GM21447 (cell line): ENCODE results near the gene CAD.

ENCODE experiments used
- ATAC-seq: cut with Tn5 transposase; IDR thresholded peaks from one replicate; pipeline ENCODE4 v1.9.1; 2021; ENCODE audit not compliant: unreplicated experiment

The CAD gene

GRCh38 chr2:27198627-27199026 is 18.5 kb upstream of the CAD start:
- ATAC-seq, result no peak

GRCh38 chr2:27199241-27199640 is 17.9 kb upstream of the CAD start:
- ATAC-seq, result no peak

GRCh38 chr2:27201675-27202074 is 15.5 kb upstream of the CAD start:
- no peak for ATAC-seq

- no peak for ATAC-seq
Measured at GRCh38 chr2:27202854-27203253, 14.3 kb upstream of the CAD start.

- no peak for ATAC-seq
Measured at GRCh38 chr2:27203741-27204140, 13.4 kb upstream of the CAD start.

- ATAC-seq, result no peak
Measured at GRCh38 chr2:27204566-27204965, 12.6 kb upstream of the CAD start.

- no peak for ATAC-seq
Measured at GRCh38 chr2:27205206-27205605, 12.0 kb upstream of the CAD start.

GRCh38 chr2:27206346-27206745 is 10.8 kb upstream of the CAD start:
- ATAC-seq, result no peak

GRCh38 chr2:27208486-27209050 is 8.6 kb upstream of the CAD start:
- no peak for ATAC-seq

- no peak for ATAC-seq
Measured at GRCh38 chr2:27209621-27210401, 7.4 kb upstream of the CAD start.

GRCh38 chr2:27211241-27211942 is 5.8 kb upstream of the CAD start:
- no peak for ATAC-seq

GRCh38 chr2:27211943-27212625 is 5.1 kb upstream of the CAD start, which contains the start of the genes ATRAID and SLC5A6:
TSS of gene ATRAID (plus strand) at chr2:27212041. CDS start at chr2:27212369, 328 bp downstream.
TSS of gene SLC5A6 (minus strand) at chr2:27212268. CDS start at chr2:27207650, 4,618 bp downstream.
- ATAC-seq, result peak; percentile 71

- peak; percentile 9 for ATAC-seq
Measured at GRCh38 chr2:27212626-27213471, 4.3 kb upstream of the CAD start.

- no peak for ATAC-seq
Measured at GRCh38 chr2:27214941-27215340, 2.2 kb upstream of the CAD start.

GRCh38 chr2:27216416-27217137 is 592 bp upstream of the CAD start:
- ATAC-seq, result no peak

- ATAC-seq, result no peak
Measured at GRCh38 chr2:27218614-27219013, 1.4 kb downstream of the CAD start.

GRCh38 chr2:27219091-27219490 is 1.9 kb downstream of the CAD start:
- no peak for ATAC-seq

GRCh38 chr2:27220091-27220490 is 2.9 kb downstream of the CAD start:
- ATAC-seq, result no peak

GRCh38 chr2:27221166-27221565 is 4.0 kb downstream of the CAD start:
- no peak for ATAC-seq

GRCh38 chr2:27222407-27222806 is 5.2 kb downstream of the CAD start:
- ATAC-seq, result no peak
